Parathyroid adenoma (tissue), 2 donors: ENCODE measurements around the gene GABRG3.

Experiments
- H2AFZ ChIP-seq: fragments of 300-600 bp; sonication (generic); one replicate; pipeline ENCODE4 v1.7.0; 2017; ENCODE audit warnings: antibody characterized with exemption, mild to moderate bottlenecking
- H3K27ac ChIP-seq: fragments of 300-600 bp; sonication (generic); one replicate; pipeline ENCODE4 v1.7.0; 2017
- H3K27me3 ChIP-seq: fragments of 300-600 bp; sonication (generic); one replicate; pipeline ENCODE4 v1.7.0; 2017; ENCODE audit warnings: low read length; ENCODE audit not compliant: control insufficient read depth, insufficient read depth
- H3K36me3 ChIP-seq: fragments of 300-600 bp; sonication (generic); one replicate; pipeline ENCODE4 v1.7.0; 2017; ENCODE audit warnings: low read length; ENCODE audit not compliant: control insufficient read depth, insufficient read depth
- H3K4me1 ChIP-seq: fragments of 300-600 bp; sonication (generic); one replicate; pipeline ENCODE4 v1.7.0; 2017; ENCODE audit warnings: control low read depth
- H3K4me2 ChIP-seq: fragments of 300-600 bp; sonication (generic); one replicate; pipeline ENCODE4 v1.7.0; 2017; ENCODE audit warnings: low read length
- H3K4me3 ChIP-seq: fragments of 300-600 bp; sonication (generic); one replicate; pipeline ENCODE4 v1.7.0; 2017; ENCODE audit warnings: low read depth, low read length
- H3K79me2 ChIP-seq: fragments of 300-600 bp; sonication (generic); one replicate; pipeline ENCODE4 v1.7.0; 2017; ENCODE audit warnings: control low read depth
- H3K9ac ChIP-seq: fragments of 300-600 bp; sonication (generic); one replicate; pipeline ENCODE4 v1.7.0; 2017; ENCODE audit warnings: mild to moderate bottlenecking
- H3K9me3 ChIP-seq: fragments of 300-600 bp; sonication (generic); one replicate; pipeline ENCODE4 v1.7.0; 2017; ENCODE audit warnings: low read length; ENCODE audit not compliant: control insufficient read depth
- TF ChIP-seq, protein P1 (sequence below): fragments of 300-600 bp; sonication (generic); IDR thresholded peaks from one replicate; pipeline ENCODE4 v1.7.0; 2017; ENCODE audit warnings: antibody characterized with exemption, mild to moderate bottlenecking
- donor health status: primary hyperparathyroidism.

Gene GABRG3

GRCh38 chr15:27258287-27258686 lies 287.3 kb downstream of the GABRG3 start:
- H3K4me1 ChIP-seq, result no peaks in the 10 kb centered on the region
- no peak overlapping the region for H2AFZ ChIP-seq
- no peak overlapping the region for H3K27ac ChIP-seq
- H3K9me3 ChIP-seq, result no peaks in the 10 kb centered on the region
- TF ChIP-seq, protein P1, sequence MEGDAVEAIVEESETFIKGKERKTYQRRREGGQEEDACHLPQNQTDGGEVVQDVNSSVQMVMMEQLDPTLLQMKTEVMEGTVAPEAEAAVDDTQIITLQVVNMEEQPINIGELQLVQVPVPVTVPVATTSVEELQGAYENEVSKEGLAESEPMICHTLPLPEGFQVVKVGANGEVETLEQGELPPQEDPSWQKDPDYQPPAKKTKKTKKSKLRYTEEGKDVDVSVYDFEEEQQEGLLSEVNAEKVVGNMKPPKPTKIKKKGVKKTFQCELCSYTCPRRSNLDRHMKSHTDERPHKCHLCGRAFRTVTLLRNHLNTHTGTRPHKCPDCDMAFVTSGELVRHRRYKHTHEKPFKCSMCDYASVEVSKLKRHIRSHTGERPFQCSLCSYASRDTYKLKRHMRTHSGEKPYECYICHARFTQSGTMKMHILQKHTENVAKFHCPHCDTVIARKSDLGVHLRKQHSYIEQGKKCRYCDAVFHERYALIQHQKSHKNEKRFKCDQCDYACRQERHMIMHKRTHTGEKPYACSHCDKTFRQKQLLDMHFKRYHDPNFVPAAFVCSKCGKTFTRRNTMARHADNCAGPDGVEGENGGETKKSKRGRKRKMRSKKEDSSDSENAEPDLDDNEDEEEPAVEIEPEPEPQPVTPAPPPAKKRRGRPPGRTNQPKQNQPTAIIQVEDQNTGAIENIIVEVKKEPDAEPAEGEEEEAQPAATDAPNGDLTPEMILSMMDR, result no peak
- H3K4me3 ChIP-seq, result no peak overlapping the region
- no peaks in the 10 kb centered on the region for H3K27me3 ChIP-seq
- no peaks in the 10 kb centered on the region for H3K36me3 ChIP-seq
- H3K79me2 ChIP-seq, result no peaks in the 10 kb centered on the region
- no peak overlapping the region for H3K9ac ChIP-seq
- no peak overlapping the region for H3K4me2 ChIP-seq

DNA sequence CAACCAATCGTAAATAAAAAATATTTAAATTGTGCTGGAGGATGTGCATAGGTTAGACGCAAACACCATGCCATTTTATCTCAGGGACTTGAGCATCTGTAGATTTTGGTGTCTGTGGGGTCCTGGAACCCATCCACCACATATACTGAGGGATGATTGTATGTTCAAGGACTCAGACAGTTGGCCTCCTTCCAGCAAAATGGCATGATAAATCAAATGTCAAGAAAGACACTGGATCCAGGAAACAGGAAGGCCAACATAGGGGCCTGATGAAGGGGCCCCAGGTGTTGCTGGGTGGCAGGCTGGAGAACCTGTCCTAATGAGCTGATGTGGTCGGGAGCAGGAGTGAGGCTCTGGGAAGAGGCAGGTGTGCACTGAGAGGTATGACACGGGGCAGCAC lies 289.5 kb downstream of the GABRG3 start:
- no peaks in the 10 kb centered on the region for H3K36me3 ChIP-seq
- no peak overlapping the region for H3K4me2 ChIP-seq
- H3K4me3 ChIP-seq, result no peak overlapping the region
- H3K9me3 ChIP-seq, result no peaks in the 10 kb centered on the region
- H2AFZ ChIP-seq, result no peak overlapping the region
- no peak overlapping the region for H3K27ac ChIP-seq
- no peaks in the 10 kb centered on the region for H3K4me1 ChIP-seq
- no peak overlapping the region for H3K9ac ChIP-seq
- TF ChIP-seq, protein P1, result no peak
- no peaks in the 10 kb centered on the region for H3K79me2 ChIP-seq
- H3K27me3 ChIP-seq, result no peaks in the 10 kb centered on the region

DNA sequence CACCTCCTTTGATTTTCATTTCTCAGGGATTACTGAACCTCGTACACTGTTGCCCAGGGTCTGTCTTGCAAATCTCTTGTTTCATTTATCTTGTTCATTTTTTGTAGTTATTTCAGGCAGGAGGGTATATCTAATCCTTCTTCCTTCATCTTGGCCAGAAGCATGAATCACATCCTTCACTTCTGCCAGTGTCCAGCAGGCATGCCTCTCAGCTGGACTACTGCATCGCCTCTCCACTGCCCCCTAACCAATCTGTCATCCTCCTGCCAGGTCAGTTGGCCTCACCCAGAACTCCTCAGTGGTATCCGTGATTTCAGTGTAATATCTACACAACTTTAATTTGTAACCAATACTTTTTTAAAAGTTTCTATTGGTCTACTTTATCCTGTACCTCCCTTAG lies 297.9 kb downstream of the GABRG3 start:
- no peak overlapping the region for H3K9ac ChIP-seq
- H3K27me3 ChIP-seq, result no peaks in the 10 kb centered on the region
- H3K4me2 ChIP-seq, result no peak overlapping the region
- H2AFZ ChIP-seq, result no peak overlapping the region
- H3K27ac ChIP-seq, result no peak overlapping the region
- no peak overlapping the region for H3K4me3 ChIP-seq
- no peaks in the 10 kb centered on the region for H3K9me3 ChIP-seq
- H3K4me1 ChIP-seq, result no peaks in the 10 kb centered on the region
- H3K36me3 ChIP-seq, result no peaks in the 10 kb centered on the region
- TF ChIP-seq, protein P1, result no peak
- no peaks in the 10 kb centered on the region for H3K79me2 ChIP-seq

DNA sequence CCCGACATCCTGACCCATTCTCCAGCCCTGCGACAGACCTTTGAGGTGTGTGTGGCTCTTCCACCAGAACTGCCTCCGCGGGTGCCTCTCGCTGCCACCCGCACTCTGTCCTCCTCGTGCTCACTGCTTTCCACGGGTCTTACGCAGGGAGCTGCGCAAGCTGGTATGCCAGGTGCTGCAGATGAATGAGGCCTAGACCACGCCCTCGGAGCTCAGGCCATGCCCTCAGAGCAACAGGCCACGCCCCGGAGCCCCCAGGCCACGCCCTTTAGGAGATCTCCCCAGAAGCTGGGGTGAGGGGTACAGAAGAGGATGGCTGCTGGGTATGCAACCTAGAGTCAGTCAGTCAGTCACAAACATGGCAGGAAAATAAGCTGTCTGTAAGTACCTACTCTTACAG lies 300.3 kb downstream of the GABRG3 start:
- H3K4me2 ChIP-seq, result no peak overlapping the region
- no peaks in the 10 kb centered on the region for H3K27me3 ChIP-seq
- H2AFZ ChIP-seq, result no peak overlapping the region
- TF ChIP-seq, protein P1, result no peak
- no peaks in the 10 kb centered on the region for H3K36me3 ChIP-seq
- H3K79me2 ChIP-seq, result no peaks in the 10 kb centered on the region
- no peak overlapping the region for H3K27ac ChIP-seq
- H3K9me3 ChIP-seq, result no peaks in the 10 kb centered on the region
- no peak overlapping the region for H3K9ac ChIP-seq
- H3K4me3 ChIP-seq, result no peak overlapping the region
- H3K4me1 ChIP-seq, result no peaks in the 10 kb centered on the region

DNA sequence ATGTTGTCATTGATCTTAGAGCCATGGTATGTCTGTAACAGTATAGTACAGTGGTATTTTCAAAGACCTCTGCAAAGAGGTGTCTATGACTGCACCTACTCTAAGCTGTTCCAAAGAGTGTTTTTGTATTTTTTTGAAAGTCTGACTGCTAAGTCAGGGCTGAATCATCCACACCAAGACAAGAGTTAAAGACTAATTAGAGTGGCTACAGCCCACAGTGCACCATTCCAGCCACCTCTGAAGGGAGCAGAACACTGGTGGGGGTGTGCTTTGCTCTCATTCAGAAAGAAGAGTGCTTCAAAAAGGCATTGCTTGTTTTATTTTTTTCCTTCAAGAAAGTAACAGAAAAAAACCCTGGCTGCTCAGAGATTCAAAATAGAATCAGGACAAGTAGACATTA lies 301.4 kb downstream of the GABRG3 start:
- Histone ChIP-seq H3K9me3 (no peaks in the 10 kb centered on the region), H3K79me2 (no peaks in the 10 kb centered on the region), H2AFZ (no peak overlapping the region), H3K36me3 (no peaks in the 10 kb centered on the region), H3K9ac (no peak overlapping the region), H3K27me3 (no peaks in the 10 kb centered on the region), H3K4me1 (no peaks in the 10 kb centered on the region), H3K4me3 (no peak overlapping the region), H3K4me2 (no peak overlapping the region), H3K27ac (no peak overlapping the region)
- TF ChIP-seq, protein P1, result no peak
